ENCODE measurements around the gene KRTAP4-4.

GRCh38 chr17:41168121-41168520, 7.6 kb upstream of the KRTAP4-4 start, which contains the start of gene KRTAP4-3:
- TF ChIP-seq CTCF (conservative IDR thresholded peaks at IDR 0.05; ENCODE audit: low read length) (no peak), EZH2phosphoT487 (IDR thresholded peaks at IDR 0.05; ENCODE audit: borderline replicate concordance) (no peak)

Data from Loucy (cell line).